PFSK-1 (cell line): ENCODE results near the gene PTPN21.

ENCODE experiments used
- FOXP2 ChIP-seq: optimal IDR thresholded peaks from 2 replicates; pipeline ENCODE3; 2011; ENCODE audit warnings: borderline replicate concordance, control low read depth, inconsistent platforms; ENCODE audit not compliant: insufficient read depth; ENCODE audit errors: extremely low read length, extremely low read depth
- POLR2AphosphoS5 ChIP-seq: IDR thresholded peaks from 2 replicates; pipeline ENCODE4 v1.6.1; 2012; ENCODE audit warnings: low read depth, mild to moderate bottlenecking, control low read depth, low read length, moderate library complexity
- REST ChIP-seq, 2 experiments: IDR thresholded peaks; 2 replicates each; pipeline versions ENCODE4 v1.6.1 to v1.8.0; 2011 to 2012; ENCODE audit warnings: low read depth in 2 of 2, low read length in 2 of 2, control low read depth in 1 of 2, inconsistent platforms in 1 of 2, mild to moderate bottlenecking in 1 of 2, moderate library complexity in 1 of 2; ENCODE audit not compliant: insufficient read depth in 1 of 2
- SIN3A ChIP-seq: IDR thresholded peaks from 2 replicates; pipeline ENCODE4 v1.6.1; 2012; ENCODE audit warnings: mild to moderate bottlenecking, low read length, moderate library complexity, borderline replicate concordance; ENCODE audit not compliant: insufficient read depth
- TAF1 ChIP-seq: IDR thresholded peaks from 2 replicates; pipeline ENCODE4 v1.6.1; 2012; ENCODE audit warnings: low read length, control low read depth, borderline replicate concordance; ENCODE audit not compliant: insufficient read depth

GRCh38 chr14:88496414-88496813, 58.4 kb downstream of the PTPN21 start:
- no peak for TF ChIP-seq TAF1
- TF ChIP-seq POLR2AphosphoS5 = no peak
- no peak for TF ChIP-seq REST (IDR thresholded peaks at IDR 0.05; ENCODE audit: insufficient read depth in 1 of 2, low read depth in 2 of 2, low read length in 2 of 2)
- no peak for TF ChIP-seq SIN3A
- TF ChIP-seq FOXP2 = no peak
